ENCODE results near the gene CNFN.
A peak's percentile ranks its signal among the peaks of the same experiment; 100 is the strongest.

Gene CNFN

DNA sequence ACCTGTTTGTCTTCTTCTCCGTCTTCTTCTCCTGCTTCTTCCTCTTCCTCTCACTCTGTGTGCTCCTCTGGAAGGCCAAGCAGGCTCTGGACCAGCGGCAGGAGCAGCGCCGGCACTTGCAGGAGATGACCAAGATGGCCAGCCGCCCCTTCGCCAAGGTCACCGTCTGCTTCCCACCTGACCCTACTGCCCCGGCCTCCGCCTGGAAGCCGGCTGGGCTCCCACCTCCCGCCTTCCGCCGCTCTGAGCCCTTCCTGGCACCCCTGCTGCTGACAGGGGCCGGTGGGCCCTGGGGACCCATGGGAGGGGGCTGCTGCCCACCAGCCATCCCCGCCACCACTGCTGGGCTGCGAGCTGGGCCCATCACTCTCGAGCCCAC is 13.9 kb downstream of the CNFN start:
- DNase-seq, result no peak

DNA sequence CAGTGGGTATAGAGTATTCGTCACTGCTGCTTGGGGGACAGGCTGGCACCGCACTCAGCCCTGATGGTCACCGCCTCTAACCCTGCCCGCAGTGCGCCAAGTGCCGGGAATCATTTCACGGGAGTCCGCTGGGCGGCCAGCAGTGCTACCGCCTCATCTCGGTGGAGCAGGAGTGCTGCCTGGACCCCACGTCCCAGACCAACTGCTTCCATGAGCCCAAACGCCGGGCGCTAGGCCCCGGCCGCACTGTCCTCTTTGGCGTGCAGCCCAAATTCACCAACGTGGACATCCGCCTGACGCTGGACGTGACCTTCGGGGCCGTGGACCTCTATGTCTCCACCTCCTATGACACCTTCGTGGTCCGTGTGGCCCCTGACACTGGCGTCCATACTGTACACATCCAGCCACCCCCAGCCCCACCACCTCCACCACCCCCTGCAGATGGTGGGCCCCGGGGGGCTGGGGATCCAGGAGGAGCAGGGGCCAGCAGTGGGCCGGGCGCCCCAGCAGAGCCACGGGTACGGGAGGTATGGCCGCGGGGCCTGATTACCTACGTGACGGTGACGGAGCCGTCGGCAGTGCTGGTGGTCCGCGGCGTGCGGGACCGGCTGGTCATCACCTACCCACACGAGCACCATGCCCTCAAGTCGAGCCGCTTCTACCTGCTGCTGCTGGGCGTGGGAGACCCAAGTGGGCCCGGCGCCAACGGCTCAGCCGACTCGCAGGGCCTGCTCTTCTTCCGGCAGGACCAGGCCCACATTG is 14.5 kb downstream of the CNFN start:
- DNase-seq, result no peak

DNA sequence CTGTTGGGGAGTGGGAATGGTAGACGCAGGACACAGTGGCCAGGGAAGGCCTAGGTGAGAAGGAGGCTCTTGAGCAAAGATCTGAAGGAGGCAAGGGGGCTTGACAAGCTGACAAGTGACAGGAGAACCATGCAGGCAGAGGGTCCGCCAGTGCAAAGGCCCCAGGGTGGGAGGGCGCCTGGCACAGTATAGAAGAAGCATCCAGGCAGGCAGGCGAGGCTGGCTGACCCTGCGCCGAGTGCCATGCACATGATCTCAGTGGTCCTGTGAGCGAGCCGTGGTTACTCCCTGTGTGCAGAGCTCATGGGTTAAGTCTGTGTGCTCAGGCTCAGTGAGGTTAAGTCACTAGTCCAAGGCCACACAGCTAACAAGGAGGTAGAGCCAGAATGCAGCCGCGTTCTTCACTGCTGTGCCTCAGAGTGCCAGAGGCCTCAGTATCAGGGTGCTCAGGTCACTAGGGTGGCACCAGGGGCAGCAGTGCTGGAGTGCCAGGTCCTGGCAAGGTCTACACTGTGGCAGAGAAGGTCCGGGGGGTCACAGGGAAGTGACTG is 15.2 kb downstream of the CNFN start:
- DNase-seq, result no peak

DNA sequence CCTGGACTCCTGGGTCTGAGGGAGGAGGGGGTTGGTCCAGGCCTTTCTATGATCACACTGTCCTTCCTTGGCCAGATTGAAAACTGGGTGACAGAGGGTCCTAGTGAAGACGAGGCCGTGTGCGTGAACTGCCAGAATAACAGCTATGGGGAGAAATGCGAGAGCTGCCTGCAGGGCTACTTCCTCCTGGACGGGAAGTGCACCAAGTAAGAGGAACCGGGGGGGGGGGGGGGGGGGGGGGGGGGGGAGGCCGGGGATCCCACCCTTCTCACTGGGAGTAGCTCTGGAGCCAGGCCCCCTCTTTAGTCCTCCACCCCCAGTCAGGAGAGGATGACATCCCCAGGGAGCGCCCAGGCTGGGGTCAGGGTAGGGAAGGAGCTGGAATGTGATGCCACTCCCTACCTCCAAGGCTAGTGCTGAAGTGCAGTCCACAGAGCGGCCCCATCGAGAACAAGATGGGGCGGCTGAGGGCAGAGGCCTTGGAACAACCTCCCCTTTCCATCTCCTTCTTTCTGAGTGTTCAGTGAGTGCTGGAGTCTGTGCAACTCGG is 19.4 kb downstream of the CNFN start:
- DNase-seq, result no peak

DNA sequence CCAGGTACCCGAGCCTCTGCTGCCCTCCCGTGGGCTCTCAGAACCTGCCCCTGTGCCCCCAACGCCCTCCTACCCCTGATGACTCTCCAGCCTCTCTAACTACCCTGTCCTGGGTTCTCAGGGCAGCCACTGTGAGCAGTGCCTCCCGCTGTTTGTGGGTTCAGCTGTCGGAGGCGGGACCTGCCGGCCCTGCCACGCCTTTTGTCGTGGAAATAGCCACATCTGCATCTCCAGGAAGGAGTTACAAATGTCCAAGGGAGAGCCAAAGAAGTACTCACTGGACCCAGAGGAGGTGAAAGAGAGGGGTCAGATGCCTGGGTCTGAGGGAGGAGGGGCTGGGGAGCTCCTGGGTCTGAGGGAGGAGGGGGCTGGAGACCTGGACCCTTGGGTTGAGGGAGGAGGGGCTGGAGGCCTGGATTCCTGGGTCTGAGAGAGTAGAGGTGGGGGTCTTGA is 20.0 kb downstream of the CNFN start:
- no peak for DNase-seq

DNA sequence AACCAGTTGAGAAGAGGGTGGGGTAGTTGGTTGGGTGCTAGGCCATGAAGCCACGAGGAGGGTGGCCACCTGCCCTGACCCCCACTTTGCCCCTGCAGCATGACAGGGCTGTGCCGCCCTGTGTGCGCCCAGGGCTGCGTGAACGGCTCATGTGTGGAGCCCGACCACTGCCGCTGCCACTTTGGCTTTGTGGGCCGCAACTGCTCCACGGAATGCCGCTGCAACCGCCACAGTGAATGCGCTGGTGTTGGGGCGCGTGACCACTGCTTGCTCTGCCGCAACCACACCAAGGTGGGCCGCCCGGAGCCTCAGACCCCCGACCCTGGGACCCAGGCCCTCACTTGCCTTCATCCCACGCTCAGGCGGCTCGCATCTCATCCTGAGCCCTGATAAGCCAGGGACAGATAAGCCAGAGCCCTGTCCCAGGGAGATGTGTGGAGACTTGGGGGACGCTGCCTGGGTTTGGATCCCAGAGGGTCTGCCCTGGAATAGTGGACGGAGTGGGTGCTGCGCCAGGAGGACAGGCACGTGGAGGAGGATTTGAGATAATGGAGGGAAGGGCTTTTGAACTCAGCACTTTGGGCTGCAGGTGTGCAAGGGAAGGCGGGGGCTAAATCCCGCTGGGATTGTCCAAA is 20.5 kb downstream of the CNFN start:
- DNase-seq, result no peak

DNA sequence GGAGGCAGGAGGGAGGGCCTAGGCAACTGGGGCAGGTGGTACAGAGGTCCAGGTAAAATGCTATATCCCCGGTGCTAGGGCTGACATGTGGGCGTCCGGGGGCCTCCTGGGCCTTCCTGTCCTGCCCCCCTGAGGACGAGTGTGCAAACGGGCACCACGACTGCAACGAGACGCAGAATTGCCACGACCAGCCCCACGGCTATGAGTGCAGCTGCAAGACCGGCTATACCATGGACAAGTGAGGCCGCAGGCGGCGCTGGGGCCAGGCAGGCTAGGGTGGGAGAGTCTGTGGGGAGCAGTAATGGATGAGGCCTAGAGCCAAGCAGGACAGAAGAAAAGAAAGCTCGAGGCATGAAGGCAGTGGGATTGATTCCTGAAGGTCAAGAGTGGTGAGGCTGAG is 21.3 kb downstream of the CNFN start:
- DNase-seq, result no peak

DNA sequence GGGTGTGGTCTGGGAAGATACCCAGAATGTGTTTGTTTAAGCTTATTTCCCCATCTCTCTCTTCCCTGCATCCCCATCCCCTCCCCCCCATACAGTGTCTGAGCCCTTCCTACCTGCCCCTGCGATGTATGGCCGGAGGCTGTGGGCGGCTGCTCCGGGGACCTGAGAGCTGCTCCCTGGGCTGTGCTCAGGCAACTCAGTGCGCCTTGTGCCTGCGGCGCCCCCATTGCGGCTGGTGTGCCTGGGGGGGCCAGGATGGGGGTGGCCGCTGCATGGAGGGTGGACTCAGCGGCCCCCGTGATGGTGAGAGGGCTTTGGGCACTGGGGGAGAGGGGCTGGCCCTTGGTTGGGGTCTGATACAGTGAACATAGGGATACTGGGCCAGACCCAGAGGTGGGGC is 21.7 kb downstream of the CNFN start:
- no peak for DNase-seq

DNA sequence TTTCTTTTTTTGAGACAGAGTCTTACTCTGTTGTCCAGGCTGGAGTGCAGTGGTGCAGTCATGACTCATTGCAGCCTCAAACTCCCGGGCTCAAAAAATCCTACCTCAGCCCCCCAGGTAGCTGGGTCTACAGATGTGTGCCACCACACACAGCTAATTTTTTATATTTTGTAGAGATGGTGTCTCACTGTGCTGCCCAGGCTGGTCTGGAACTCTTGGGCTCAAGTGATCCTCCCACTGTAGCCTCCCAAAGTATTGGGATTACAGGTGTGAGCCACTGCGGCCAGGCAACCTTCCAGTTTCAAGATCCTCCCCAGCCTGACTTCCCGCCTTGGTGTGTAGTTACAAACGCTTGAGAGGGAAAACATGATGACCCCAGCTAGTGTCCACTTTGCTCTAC is 22.2 kb downstream of the CNFN start:
- DNase-seq, result no peak

DNA sequence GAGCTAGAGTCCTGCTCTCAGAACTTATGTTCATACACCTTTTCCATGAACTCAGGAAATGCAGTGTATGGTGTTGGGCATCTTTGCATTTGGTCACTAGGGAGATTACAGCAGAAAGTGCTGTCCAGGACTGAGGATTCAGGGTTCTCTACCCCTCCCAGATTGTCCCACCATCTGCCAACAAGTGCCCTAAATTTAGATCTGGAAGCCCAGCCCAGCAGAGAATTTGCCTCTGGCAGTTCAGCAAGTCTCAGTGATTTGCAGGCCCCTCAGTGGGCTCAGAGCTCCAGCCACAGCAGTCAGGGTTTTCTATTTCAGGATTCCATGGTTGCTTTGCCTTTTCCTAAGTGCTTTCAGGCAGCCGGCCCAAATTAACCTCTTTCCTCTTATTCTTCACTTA is 23.4 kb downstream of the CNFN start:
- no peak for DNase-seq

DNA sequence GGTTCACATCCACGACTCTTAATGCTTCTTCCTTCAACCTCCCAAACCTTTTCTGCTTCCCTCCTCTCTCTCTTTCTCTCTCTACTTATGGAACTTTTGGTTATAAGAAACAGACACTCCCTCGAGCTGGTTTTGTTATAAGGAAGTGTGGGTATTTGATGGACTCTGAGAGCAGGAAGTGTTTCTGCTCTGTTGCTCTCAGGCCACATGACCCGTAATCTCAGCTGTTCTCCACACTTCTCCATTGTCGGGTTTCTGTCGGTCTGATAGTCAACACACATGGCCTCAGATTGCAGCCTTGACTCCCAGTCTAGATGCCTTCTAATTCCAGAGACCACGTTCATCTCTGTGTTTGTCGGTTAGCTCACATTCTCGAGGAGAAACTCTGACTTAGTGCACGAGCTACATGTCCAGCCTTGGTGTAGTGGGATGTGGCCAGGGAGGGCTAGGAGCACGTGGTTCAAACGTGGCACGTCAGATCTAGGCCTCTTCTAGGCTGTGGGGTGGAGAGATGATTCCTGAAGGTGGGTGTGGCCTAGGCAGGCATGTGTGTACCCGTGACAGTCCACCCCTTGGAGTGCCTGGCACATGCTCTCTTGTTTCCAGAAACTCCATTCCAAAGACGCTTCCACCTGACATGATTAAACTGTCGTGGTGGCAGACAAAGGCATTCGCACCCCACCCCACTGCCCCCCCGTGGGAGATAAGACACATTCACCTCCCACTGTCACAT is 26.3 kb downstream of the CNFN start:
- DNase-seq, result peak in 3 of 56 donors; percentile 0 to 51 (median 16)

DNA sequence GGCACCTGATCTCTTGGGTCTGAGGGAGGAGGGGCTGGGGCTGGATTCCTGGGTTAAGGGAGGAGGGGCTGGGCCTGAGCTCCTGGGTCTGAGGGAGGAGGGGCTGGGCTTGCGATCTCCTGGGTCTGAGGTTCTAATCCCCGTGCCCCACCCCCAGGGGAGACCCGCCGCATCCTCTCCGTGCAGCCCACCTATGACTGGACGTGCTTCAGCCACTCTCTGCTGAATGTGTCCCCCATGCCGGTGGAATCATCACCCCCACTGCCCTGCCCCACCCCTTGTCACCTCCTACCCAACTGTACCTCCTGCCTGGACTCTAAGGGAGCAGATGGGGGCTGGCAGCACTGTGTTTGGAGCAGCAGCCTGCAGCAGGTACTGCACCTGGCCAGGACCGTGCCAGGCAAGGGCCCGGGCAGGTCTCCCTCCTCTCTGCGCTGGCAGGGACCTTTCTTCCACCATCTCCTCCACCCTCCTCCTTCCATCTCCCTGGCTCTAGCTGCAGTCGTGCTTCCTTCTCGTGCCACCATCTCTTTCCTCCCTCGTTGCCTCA is 27.1 kb downstream of the CNFN start:
- no peak for DNase-seq

DNA sequence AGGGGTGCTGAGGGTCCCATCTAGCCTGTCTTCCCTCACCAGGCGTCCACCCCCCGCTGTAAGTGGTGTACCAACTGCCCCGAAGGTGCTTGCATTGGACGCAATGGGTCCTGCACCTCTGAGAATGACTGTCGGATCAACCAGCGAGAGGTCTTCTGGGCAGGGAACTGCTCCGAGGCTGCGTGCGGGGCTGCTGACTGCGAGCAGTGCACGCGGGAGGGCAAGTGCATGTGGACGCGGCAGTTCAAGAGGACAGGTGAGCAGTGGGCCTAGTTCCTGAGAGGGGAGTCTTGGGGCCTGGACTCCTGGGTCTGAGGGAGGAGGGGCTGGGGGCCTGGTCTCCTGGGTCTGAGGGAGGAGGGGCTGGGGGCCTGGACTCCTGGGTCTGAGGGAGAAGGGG is 27.8 kb downstream of the CNFN start:
- DNase-seq, result no peak

DNA sequence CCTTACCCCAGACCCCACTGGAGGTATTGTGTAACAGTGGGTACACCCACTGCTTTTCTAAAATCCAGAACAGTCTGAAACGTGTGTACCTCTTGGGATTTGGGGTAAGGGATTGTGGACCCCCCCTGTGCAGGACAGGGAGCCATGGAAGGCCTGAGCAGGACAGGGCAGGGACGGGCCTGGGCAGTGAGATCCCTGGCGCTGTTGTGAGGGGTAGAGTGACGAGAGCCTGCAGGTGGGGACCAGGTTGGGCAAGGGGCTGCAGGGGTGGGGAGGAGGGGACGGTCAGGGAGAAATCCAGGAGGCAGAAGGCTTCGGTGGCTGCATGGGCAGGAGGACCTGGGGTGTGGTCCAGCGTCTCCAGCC is 28.6 kb downstream of the CNFN start:
- no peak for DNase-seq

DNA sequence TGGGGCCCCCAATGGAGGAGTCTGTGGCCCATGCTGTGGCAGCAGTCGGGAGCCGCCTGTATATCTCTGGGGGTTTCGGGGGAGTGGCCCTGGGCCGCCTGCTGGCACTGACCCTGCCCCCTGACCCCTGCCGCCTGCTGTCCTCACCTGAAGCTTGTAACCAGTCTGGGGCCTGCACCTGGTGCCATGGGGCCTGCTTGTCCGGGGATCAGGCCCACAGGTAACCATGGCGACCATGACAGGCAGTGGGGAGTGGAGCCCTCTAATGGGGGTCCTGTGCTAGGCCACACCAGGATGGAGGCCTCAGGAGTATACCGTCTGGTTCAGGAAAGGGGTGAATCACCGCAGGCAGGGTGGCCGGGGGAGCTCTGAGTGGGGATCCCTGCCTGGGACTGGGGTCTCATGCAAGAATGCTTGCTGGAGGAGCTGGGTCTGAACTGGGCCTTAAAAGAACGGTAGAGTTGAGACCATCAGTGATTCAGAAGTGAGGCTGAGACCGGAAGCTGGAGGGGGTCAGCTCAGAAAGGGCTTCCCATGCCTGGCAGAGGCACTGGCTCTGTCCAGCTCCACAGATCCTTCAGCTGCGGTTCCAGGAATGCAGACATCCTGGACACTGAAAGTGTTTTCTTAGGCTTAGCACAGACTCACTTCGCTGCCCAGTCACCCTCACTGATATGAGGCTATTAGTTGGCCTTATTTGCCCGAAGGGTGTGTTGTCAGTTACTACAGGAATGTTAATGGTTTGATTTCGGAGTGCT is 29.1 kb downstream of the CNFN start:
- no peak for DNase-seq

DNA sequence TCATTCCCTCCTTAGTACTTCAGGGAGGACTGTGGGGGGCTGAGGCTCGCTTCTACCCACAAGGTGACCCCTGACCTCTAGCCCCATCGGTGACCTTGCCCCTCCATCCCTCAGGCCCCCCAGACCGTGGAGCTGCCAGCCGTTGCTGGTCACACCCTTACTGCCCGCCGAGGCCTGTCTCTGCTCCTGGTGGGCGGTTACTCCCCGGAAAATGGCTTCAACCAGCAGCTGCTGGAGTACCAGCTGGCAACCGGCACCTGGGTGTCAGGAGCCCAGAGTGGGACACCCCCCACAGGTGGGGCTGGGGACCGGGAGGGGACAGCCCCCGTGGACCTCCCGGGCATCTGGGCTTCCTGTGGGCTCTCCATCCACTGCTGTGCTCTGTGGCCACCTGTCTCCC is 32.8 kb downstream of the CNFN start:
- DNase-seq, result no peak

DNA sequence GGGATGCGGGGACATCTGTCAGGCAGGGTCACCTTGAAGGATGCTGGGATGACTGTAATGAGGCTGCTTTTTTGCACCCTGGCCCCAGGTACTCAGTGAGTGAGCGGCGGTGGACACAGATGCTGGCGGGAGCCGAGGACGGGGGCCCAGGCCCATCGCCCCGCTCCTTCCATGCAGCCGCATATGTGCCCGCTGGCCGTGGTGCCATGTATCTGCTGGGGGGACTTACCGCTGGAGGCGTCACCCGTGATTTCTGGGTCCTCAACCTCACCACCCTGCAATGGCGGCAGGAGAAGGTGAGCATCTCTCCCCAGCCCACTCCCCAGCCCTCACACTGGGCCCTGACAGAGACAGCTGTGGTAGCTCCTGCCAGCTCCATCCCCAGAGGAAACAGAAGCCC is 33.4 kb downstream of the CNFN start:
- DNase-seq, result no peak

DNA sequence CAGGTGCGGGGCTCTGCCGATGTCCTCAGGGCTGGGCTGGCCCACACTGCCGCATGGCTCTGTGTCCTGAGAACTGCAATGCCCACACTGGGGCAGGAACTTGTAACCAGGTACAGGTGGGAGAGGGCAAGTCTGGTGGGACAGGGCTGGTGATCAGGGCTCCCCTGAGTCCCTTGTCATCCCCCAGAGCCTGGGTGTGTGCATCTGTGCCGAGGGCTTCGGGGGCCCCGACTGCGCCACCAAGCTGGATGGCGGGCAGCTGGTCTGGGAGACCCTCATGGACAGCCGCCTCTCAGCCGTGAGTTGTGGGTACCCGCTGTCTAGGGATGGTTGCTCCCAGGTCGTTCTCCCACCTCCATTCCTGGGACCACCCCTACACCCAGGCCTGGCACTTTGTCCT is 34.2 kb downstream of the CNFN start:
- DNase-seq, result no peak

DNA sequence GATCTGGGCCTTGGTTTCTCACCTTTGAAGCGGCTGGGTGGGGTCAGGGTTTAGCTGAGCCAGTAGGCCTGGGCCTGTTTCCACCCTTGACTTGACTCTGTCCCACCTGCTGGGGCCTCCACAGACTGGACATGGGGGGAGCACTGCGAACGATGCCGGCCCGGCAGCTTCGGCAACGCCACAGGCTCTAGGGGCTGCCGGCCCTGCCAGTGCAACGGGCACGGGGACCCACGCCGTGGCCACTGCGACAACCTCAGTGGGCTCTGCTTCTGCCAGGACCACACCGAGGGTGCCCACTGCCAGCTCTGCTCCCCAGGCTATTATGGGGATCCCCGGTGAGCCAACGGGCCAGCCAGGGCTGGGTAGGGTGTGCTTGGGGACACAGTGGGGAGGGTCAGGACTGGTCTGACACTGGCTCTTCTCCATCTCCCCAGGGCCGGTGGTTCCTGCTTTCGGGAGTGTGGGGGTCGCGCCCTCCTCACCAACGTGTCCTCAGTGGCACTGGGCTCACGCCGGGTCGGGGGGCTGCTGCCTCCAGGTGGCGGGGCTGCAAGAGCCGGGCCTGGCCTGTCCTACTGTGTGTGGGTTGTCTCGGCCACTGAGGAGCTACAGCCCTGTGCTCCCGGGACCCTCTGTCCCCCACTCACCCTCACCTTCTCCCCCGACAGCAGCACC is 36.6 kb downstream of the CNFN start:
- no peak for DNase-seq
